A673 (cell line): ENCODE results near the gene RXRA. TPM values are rescaled to one million over a fixed set of nuclear protein-coding genes. Genes with fewer than 3 reads are reported as not detected.

Source experiments
- BruUV-seq: library from RNA; stranded (reverse); fragments of 400-500 nt; replicated peaks from 2 replicates; lab custom pipeline; 2021; lab: Mats Ljungman, UMichigan
- CTCF ChIA-PET: fragments of 300-600 bp; sonication (Branson Sonifier 250); formaldehyde crosslinking; loops from one replicate; lab custom pipeline; 2022; ENCODE audit warnings: antibody characterized with exemption; lab: Charles Lee
- POLR2A ChIA-PET: fragments of 300-600 bp; sonication (Branson Sonifier 250); formaldehyde crosslinking; loops from one replicate; lab custom pipeline; 2022; ENCODE audit warnings: antibody characterized with exemption; ENCODE audit not compliant: low non-redundant PET; lab: Charles Lee
- DNase-seq: peaks from one replicate; pipeline ENCODE4 v3.0.0-alpha.2; 2015; ENCODE audit warnings: low spot score
- H3K27ac ChIP-seq: fragments of 200-600 bp; sonication (generic); 2 replicates; pipeline ENCODE4 v1.5.1; 2016; ENCODE audit warnings: mixed run types, low read depth, mild to moderate bottlenecking, mixed read lengths, antibody characterized with exemption, low read length; ENCODE audit not compliant: poor library complexity, severe bottlenecking
- H3K27me3 ChIP-seq: fragments of 200-600 bp; sonication (generic); replicated peaks from 2 replicates; pipeline ENCODE4 v1.6.1; 2017; ENCODE audit warnings: mixed run types, low read depth, mild to moderate bottlenecking, mixed read lengths, antibody characterized with exemption, low read length; ENCODE audit not compliant: insufficient read depth, poor library complexity
- H3K36me3 ChIP-seq: fragments of 200-600 bp; sonication (generic); 2 replicates; pipeline ENCODE4 v1.6.1; 2016; ENCODE audit warnings: mixed run types, mild to moderate bottlenecking, mixed read lengths, antibody characterized with exemption, low read length; ENCODE audit not compliant: insufficient read depth, poor library complexity, severe bottlenecking
- H3K4me1 ChIP-seq: fragments of 200-600 bp; sonication (generic); 2 replicates; pipeline ENCODE4 v1.6.1; 2017; ENCODE audit warnings: mixed run types, mild to moderate bottlenecking, mixed read lengths, antibody characterized with exemption, low read length; ENCODE audit not compliant: insufficient read depth, poor library complexity, severe bottlenecking
- H3K4me3 ChIP-seq: fragments of 200-600 bp; sonication (generic); 2 replicates; pipeline ENCODE4 v1.5.1; 2016; ENCODE audit warnings: low read depth, mixed run types, mild to moderate bottlenecking, mixed read lengths, low read length; ENCODE audit not compliant: poor library complexity, severe bottlenecking
- H3K9me3 ChIP-seq: fragments of 200-600 bp; sonication (generic); 2 replicates; pipeline ENCODE4 v1.6.1; 2016; ENCODE audit warnings: mixed run types, low read depth, mild to moderate bottlenecking, mixed read lengths, antibody characterized with exemption, low read length; ENCODE audit not compliant: poor library complexity, severe bottlenecking
- CTCF ChIP-seq: fragments of 300-800, 200-600 bp; sonication (generic); conservative IDR thresholded peaks from 2 replicates; pipeline ENCODE4 v1.5.1; 2017; ENCODE audit warnings: low read depth, mild to moderate bottlenecking, antibody characterized with exemption, low read length, moderate library complexity, mixed read lengths
- EZH2 ChIP-seq: fragments of 200-600 bp; sonication (generic); IDR thresholded peaks from 2 replicates; pipeline ENCODE4 v1.6.1; 2017; ENCODE audit warnings: borderline replicate concordance, low read depth, mild to moderate bottlenecking, mixed read lengths, antibody characterized with exemption, low read length; ENCODE audit not compliant: poor library complexity, severe bottlenecking
- intact Hi-C: fragments of 100-400 bp; cut with micrococcal nuclease; formaldehyde crosslinking; loops from one replicate; pipeline ENCODE4 v1.10.0; 2022; ENCODE audit not compliant: unreplicated experiment
- total RNA-seq: library from RNA; stranded (reverse); gene quantifications from 2 replicates; pipeline ENCODE4 v1.2.3, GENCODE V29; 2021

RXRA gene
- total RNA-seq, 1 experiment from 2014 or later = 54.1 TPM

GRCh38 chr9:134381272-134381661 lies 55.0 kb downstream of the RXRA start:
- intact Hi-C loops = no loop called here
- ChIA-PET CTCF (no interaction called here), POLR2A (no interaction called here)
- TF ChIP-seq EZH2 = no peak
- TF ChIP-seq CTCF = no peak
- BruUV-seq = no TSS peak
- no peak overlapping the region for H3K4me3 ChIP-seq
- H3K36me3 ChIP-seq = no peaks in the 10 kb centered on the region
- peaks cover 40% of the 10 kb centered on the region for H3K4me1 ChIP-seq
- no peak overlapping the region for H3K27ac ChIP-seq
- DNase-seq = no peak
- H3K27me3 ChIP-seq = no peaks in the 10 kb centered on the region
- no peaks in the 10 kb centered on the region for H3K9me3 ChIP-seq

GRCh38 chr9:134381671-134382516 lies 55.6 kb downstream of the RXRA start:
- Histone ChIP-seq H3K4me3 (no peak overlapping the region), H3K9me3 (no peaks in the 10 kb centered on the region), H3K4me1 (peaks cover 33% of the 10 kb centered on the region), H3K27ac (no peak overlapping the region), H3K36me3 (no peaks in the 10 kb centered on the region), H3K27me3 (no peaks in the 10 kb centered on the region)
- CTCF ChIA-PET = no interaction called here
- POLR2A ChIA-PET = no interaction called here
- no peak for DNase-seq
- BruUV-seq = no TSS peak
- intact Hi-C loops = no loop called here
- 0 out of 2 replicates have a peak, but pooled peaks have one; percentile 19 for TF ChIP-seq CTCF
- no peak for TF ChIP-seq EZH2

GRCh38 chr9:134382733-134383132 lies 56.5 kb downstream of the RXRA start:
- H3K4me3 ChIP-seq = no peak overlapping the region
- H3K9me3 ChIP-seq = no peaks in the 10 kb centered on the region
- no peaks in the 10 kb centered on the region for H3K27me3 ChIP-seq
- ChIA-PET CTCF (no interaction called here), POLR2A (no interaction called here)
- H3K4me1 ChIP-seq = peaks cover 25% of the 10 kb centered on the region
- no peak for DNase-seq
- intact Hi-C loops = no loop called here
- TF ChIP-seq CTCF (no peak), EZH2 (no peak)
- no peaks in the 10 kb centered on the region for H3K36me3 ChIP-seq
- no TSS peak for BruUV-seq
- no peak overlapping the region for H3K27ac ChIP-seq
